Uterus (tissue), 4 donors: ENCODE data around the gene LZTS3. TPM values are rescaled to one million over a fixed set of nuclear protein-coding genes. Genes with fewer than 3 reads are reported as not detected.
A peak's percentile ranks its signal among the peaks of the same experiment; 100 is the strongest.
"Not testable (repeated sequence)": the region's sequence is repeated elsewhere in the genome, so short reads cannot be mapped to it uniquely, and the experiment has no call there.

Experiments used
- DNase-seq, 2 donors: peaks; one replicate each; pipeline ENCODE4 v3.0.0-alpha.2; 2019 to 2020
- H3K27ac ChIP-seq, 2 donors: fragments of 200-600 bp; sonication (generic); 1 replicate in 1 of 2; 2 replicates in 1 of 2; pipeline ENCODE4 v1.5.1; 2016 to 2018
- H3K27me3 ChIP-seq, 2 donors: fragments of 200-600 bp; sonication (generic); one replicate each; pipeline ENCODE4 v1.5.1; 2018 to 2019; ENCODE audit warnings: control low read depth in 1 of 2
- H3K36me3 ChIP-seq, 2 donors: fragments of 200-600 bp; sonication (generic); one replicate each; pipeline ENCODE4 v1.5.1; 2019; ENCODE audit warnings: control low read depth in 1 of 2
- H3K4me1 ChIP-seq, 2 donors: fragments of 200-600 bp; sonication (generic); one replicate each; pipeline ENCODE4 v1.5.1; 2018 to 2019; ENCODE audit warnings: control low read depth in 1 of 2
- H3K4me3 ChIP-seq, 2 donors: fragments of 200-600 bp; sonication (generic); 1 replicate in 1 of 2; 2 replicates in 1 of 2; pipeline ENCODE4 v1.5.1; 2018 to 2019; ENCODE audit warnings: mild to moderate bottlenecking in 1 of 2
- H3K9me3 ChIP-seq, 2 donors: fragments of 200-600 bp; sonication (generic); one replicate each; pipeline ENCODE4 v1.5.1; 2019; ENCODE audit warnings: control low read depth in 1 of 2
- POLR2A ChIP-seq, 2 donors: fragments of 450-650 bp; IDR thresholded peaks; one replicate each; pipeline ENCODE4 v1.6.1; 2016; ENCODE audit warnings: antibody characterized with exemption in 2 of 2, mild to moderate bottlenecking in 1 of 2, moderate library complexity in 1 of 2
- intact Hi-C: fragments of 100-400 bp; cut with DNase I; formaldehyde crosslinking; loops from one replicate; pipeline ENCODE4 v1.15.1; 2023; ENCODE audit warnings: low total_unique reads
- total RNA-seq, 4 donors: library from RNA; depleted of rRNA in 3 of 4; stranded (reverse); fragments of >200 nt in 3 of 4; gene quantifications; one replicate each; pipeline versions ENCODE4 v1.1.0 to v1.2.4, GENCODE V29; 2014 to 2023
- TF ChIP-seq, protein P1 (sequence below), 4 experiments: fragments of 200-600 bp in 2 of 4; fragments of 450-650 bp in 2 of 4; sonication (generic) in 2 of 4; IDR thresholded peaks; one replicate each; pipeline ENCODE4 v1.5.1; 2016 to 2019; ENCODE audit warnings: antibody characterized with exemption in 4 of 4, mild to moderate bottlenecking in 2 of 4, moderate library complexity in 1 of 4
- donor health status: DM: yes; HTN: yes; CAD: no.

Gene LZTS3
- total RNA-seq, 4 donors from 2014 or later: 3.6 to 13.1 (median 8.2) TPM

GRCh38 chr20:3121271-3121911, 52.0 kb downstream of the LZTS3 start:
- no peak for TF ChIP-seq POLR2A (IDR thresholded peaks at IDR 0.05)
- TF ChIP-seq, protein P1, sequence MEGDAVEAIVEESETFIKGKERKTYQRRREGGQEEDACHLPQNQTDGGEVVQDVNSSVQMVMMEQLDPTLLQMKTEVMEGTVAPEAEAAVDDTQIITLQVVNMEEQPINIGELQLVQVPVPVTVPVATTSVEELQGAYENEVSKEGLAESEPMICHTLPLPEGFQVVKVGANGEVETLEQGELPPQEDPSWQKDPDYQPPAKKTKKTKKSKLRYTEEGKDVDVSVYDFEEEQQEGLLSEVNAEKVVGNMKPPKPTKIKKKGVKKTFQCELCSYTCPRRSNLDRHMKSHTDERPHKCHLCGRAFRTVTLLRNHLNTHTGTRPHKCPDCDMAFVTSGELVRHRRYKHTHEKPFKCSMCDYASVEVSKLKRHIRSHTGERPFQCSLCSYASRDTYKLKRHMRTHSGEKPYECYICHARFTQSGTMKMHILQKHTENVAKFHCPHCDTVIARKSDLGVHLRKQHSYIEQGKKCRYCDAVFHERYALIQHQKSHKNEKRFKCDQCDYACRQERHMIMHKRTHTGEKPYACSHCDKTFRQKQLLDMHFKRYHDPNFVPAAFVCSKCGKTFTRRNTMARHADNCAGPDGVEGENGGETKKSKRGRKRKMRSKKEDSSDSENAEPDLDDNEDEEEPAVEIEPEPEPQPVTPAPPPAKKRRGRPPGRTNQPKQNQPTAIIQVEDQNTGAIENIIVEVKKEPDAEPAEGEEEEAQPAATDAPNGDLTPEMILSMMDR (IDR thresholded peaks at IDR 0.05): no peak
- no peaks in the 10 kb centered on the region for H3K9me3 ChIP-seq
- no peaks in the 10 kb centered on the region for H3K27me3 ChIP-seq
- DNase-seq: no peak
- no peak overlapping the region for H3K27ac ChIP-seq
- H3K4me1 ChIP-seq: no peaks in the 10 kb centered on the region
- no peaks in the 10 kb centered on the region for H3K36me3 ChIP-seq
- intact Hi-C loops: no loop called here
- H3K4me3 ChIP-seq: no peak overlapping the region

GRCh38 chr20:3119044-3119443, 54.3 kb downstream of the LZTS3 start:
- Histone ChIP-seq H3K27ac (peak overlapping the region in 1 of 2 donors; percentile 71), H3K9me3 (no peaks in the 10 kb centered on the region), H3K36me3 (no peaks in the 10 kb centered on the region), H3K4me1 (no peaks in the 10 kb centered on the region), H3K27me3 (no peaks in the 10 kb centered on the region), H3K4me3 (no peak overlapping the region)
- no peak for TF ChIP-seq POLR2A (IDR thresholded peaks at IDR 0.05)
- TF ChIP-seq, protein P1 (IDR thresholded peaks at IDR 0.05): no peak
- DNase-seq: no peak
- intact Hi-C loops: no loop called here

DNA sequence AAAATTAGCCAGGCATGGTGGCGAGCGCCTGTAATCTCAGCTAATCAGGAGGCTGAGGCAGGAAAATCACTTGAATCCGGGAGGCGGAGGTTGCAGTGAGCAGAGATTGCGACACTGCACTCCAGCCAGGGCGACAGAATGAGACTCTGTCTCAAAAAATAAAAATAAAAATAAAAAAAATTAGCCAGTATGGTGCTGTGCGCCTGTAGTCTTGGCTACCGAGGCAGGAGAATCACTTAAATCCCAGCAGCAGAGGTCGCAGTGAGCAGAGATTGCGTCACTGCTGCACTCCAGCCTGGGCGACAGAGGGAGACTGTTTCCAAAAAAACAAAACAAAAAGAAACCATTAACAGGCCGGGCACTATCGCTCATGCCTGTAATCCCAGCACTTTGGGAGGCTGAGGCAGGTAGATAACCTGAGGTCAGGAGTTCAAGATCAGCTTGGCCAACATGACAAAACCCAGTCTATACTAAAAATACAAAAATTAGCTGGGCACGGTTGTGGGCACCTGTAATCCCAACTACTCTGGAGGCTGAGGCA, 55.4 kb downstream of the LZTS3 start:
- H3K36me3 ChIP-seq, H3K4me3 ChIP-seq, H3K9me3 ChIP-seq, intact Hi-C loops, H3K27me3 ChIP-seq, H3K4me1 ChIP-seq: not testable (repeated sequence)
- TF ChIP-seq, protein P1 (IDR thresholded peaks at IDR 0.05): peak; percentile 44 to 69 (median 60)
- peak overlapping the region; percentile 49 to 71 for H3K27ac ChIP-seq
- DNase-seq: peak; percentile 64 to 70

DNA sequence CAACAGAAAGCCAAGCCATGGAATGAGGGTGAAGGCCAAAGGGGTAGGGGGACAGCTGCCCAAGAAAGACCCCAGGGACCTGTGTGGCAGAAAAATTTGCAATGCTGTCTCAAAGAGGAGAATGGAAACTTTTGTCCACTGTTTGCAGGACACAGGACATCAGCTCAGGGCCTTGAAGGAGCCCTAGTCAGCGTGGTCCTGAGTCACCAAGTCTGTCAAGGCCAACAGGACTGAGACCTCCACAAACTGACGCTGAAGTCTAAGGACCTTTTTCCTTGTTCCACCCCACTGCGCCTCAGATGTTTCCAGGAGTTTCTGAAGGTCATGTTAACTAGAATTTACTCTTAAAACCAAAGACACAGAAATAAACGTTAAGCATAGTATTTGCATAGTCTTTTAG, 57.0 kb downstream of the LZTS3 start:
- H3K36me3 ChIP-seq: no peaks in the 10 kb centered on the region
- H3K27me3 ChIP-seq: no peaks in the 10 kb centered on the region
- intact Hi-C loops: no loop called here
- H3K9me3 ChIP-seq: no peaks in the 10 kb centered on the region
- H3K4me1 ChIP-seq: no peaks in the 10 kb centered on the region
- H3K4me3 ChIP-seq: no peak overlapping the region
- no peak for DNase-seq
- H3K27ac ChIP-seq: no peak overlapping the region
- no peak for TF ChIP-seq POLR2A (IDR thresholded peaks at IDR 0.05)
- TF ChIP-seq, protein P1 (IDR thresholded peaks at IDR 0.05): no peak

DNA sequence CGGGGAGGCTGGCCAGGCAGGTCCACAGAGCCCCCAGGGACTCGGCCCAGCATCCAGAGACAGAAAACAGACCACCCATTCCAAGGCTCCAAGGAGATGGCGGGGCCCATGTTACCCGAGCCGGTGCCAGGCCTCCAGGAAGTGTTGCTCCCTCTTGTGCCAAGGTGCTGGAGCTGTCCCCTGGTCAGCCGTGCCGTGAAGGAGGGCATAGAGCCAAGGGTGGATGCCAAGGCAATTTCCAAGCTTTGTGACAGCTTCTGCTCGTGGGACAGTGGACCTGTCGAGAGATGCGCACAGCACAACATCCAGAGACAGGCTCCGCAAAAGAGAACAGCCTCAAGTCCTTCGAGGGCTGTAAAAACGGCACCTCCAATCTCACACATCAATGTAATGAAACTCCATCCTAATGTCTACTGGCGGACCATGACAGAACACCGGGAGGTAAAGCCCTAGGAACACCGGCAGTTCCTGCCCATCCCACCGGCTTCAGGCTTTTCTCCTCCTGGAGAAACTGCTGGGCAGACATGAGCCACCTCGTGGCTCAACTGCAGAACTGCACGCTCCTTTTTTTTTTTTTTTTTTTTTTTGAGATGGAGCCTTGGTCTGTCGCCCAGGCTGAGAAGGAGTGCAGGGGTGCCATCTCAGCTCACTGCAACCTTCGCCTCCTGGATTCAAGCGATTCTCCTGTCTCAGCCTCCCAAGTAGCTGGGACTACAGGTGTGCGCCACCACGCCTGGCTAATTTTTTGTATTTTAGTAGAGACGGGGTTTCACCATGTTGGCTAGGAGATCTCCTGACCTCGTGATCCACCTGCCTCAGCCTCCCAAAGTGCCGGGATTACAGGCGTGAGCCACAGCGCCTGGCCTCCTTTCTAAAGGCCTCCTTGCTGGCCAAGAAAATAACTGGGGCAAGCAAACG, 57.9 kb downstream of the LZTS3 start:
- Histone ChIP-seq H3K27ac (no peak overlapping the region), H3K4me1 (no peaks in the 10 kb centered on the region), H3K4me3 (no peak overlapping the region), H3K27me3 (no peaks in the 10 kb centered on the region), H3K36me3 (no peaks in the 10 kb centered on the region), H3K9me3 (no peaks in the 10 kb centered on the region)
- TF ChIP-seq, protein P1 (IDR thresholded peaks at IDR 0.05): peak; percentile 42 to 67 (median 53)
- no peak for TF ChIP-seq POLR2A (IDR thresholded peaks at IDR 0.05)
- intact Hi-C loops: no loop called here
- DNase-seq: peak in 1 of 2 donors; percentile 27
